Type B pancreatic cell (in vitro differentiated cells): Measurements from ENCODE around the gene TBL3. TPM values are rescaled to one million over a fixed set of nuclear protein-coding genes. Genes with fewer than 3 reads are reported as not detected.

Experiments used
- DNase-seq: peaks from one replicate; pipeline ENCODE4 v3.0.0; 2021; ENCODE audit warnings: mixed read lengths; ENCODE audit not compliant: unreplicated experiment; ENCODE audit errors: extremely low spot score
- H3K27ac Mint-ChIP-seq: 2 replicates; pipeline ENCODE4 v1.8.0; 2021; ENCODE audit warnings: mild to moderate bottlenecking, mixed read lengths
- H3K27me3 Mint-ChIP-seq: 2 replicates; pipeline ENCODE4 v1.8.0; 2021; ENCODE audit warnings: mixed read lengths
- H3K36me3 Mint-ChIP-seq: 2 replicates; pipeline ENCODE4 v1.8.0; 2021; ENCODE audit warnings: mixed read lengths
- H3K4me1 Mint-ChIP-seq: one replicate; pipeline ENCODE4 v1.8.0; 2021; ENCODE audit warnings: mixed read lengths; ENCODE audit not compliant: unreplicated experiment
- H3K4me3 Mint-ChIP-seq: 2 replicates; pipeline ENCODE4 v1.8.0; 2021; ENCODE audit warnings: mild to moderate bottlenecking, mixed read lengths
- H3K9me3 Mint-ChIP-seq: 2 replicates; pipeline ENCODE4 v1.8.0; 2021; ENCODE audit warnings: mixed read lengths
- CTCF ChIP-seq: fragments of 200-600 bp; sonication (generic); conservative IDR thresholded peaks from 2 replicates; pipeline ENCODE4 v1.5.0; 2021; ENCODE audit warnings: antibody characterized with exemption, mild to moderate bottlenecking
- total RNA-seq: library from RNA; stranded (reverse); gene quantifications from 2 replicates; pipeline ENCODE4 v1.2.1, GENCODE V29; 2021; ENCODE audit warnings: low replicate concordance

TBL3 gene
- total RNA-seq, 1 donor from 2014 or later = 37.0 TPM

GRCh38 chr16:2022723-2023091 lies 50.9 kb downstream of the TBL3 start:
- TF ChIP-seq CTCF = no peak
- Mint-ChIP-seq H3K4me1 (peaks cover 19% of the 10 kb centered on the region), H3K9me3 (no peaks in the 10 kb centered on the region), H3K27me3 (peaks cover 48% of the 10 kb centered on the region), H3K27ac (peak overlapping the region; percentile 81), H3K4me3 (peak overlapping the region; percentile 80), H3K36me3 (no peaks in the 10 kb centered on the region)
- no peak for DNase-seq

- peak overlapping the region; percentile 81 for H3K27ac Mint-ChIP-seq
- DNase-seq = peak; percentile 98
- H3K9me3 Mint-ChIP-seq = no peaks in the 10 kb centered on the region
- peaks cover 19% of the 10 kb centered on the region for H3K4me1 Mint-ChIP-seq
- peaks cover 45% of the 10 kb centered on the region for H3K27me3 Mint-ChIP-seq
- H3K4me3 Mint-ChIP-seq = peak overlapping the region; percentile 86
- peak; percentile 98 for TF ChIP-seq CTCF
- no peaks in the 10 kb centered on the region for H3K36me3 Mint-ChIP-seq
Observed at GRCh38 chr16:2023092-2024031, 51.5 kb downstream of the TBL3 start.

- peaks cover 19% of the 10 kb centered on the region for H3K4me1 Mint-ChIP-seq
- no peak for DNase-seq
- peaks cover 43% of the 10 kb centered on the region for H3K27me3 Mint-ChIP-seq
- TF ChIP-seq CTCF = no peak
- H3K9me3 Mint-ChIP-seq = no peaks in the 10 kb centered on the region
- no peaks in the 10 kb centered on the region for H3K36me3 Mint-ChIP-seq
- no peak overlapping the region for H3K27ac Mint-ChIP-seq
- H3K4me3 Mint-ChIP-seq = peak overlapping the region; percentile 53
Observed at GRCh38 chr16:2024032-2024420, 52.2 kb downstream of the TBL3 start.

GRCh38 chr16:2025251-2025650 lies 53.4 kb downstream of the TBL3 start:
- Mint-ChIP-seq H3K36me3 (no peaks in the 10 kb centered on the region), H3K27ac (no peak overlapping the region), H3K4me3 (peak overlapping the region; percentile 80), H3K9me3 (no peaks in the 10 kb centered on the region), H3K4me1 (peaks cover 19% of the 10 kb centered on the region), H3K27me3 (peaks cover 39% of the 10 kb centered on the region)
- no peak for TF ChIP-seq CTCF
- DNase-seq = no peak

DNA sequence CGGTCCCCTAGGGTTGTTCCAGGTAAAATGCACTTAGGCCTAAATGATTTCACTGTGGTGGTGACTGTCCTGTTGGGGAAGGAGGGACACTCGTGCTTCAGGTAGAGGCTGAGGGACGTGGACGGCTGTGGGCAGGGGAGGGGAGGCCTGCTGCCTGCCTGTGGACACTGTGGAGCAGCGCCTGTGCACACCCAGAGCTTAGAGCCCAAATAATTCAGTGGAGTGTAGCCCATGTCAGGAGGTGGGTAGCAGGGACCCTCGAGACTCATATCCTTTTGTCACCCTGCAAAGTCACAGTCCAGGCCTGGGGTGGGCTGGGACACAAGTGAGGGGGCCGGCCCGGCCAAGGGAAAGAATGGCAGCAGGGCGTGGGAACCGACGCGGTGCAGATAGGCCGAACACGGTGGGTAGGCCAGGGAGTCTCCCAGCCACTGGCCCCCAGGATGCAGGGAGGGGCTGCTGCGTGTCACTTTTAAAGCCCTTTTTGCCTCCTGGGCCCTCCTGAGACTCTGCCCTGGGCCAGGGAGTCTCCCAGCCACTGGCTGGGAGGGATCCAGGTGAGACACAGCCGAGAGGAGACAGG lies 54.1 kb downstream of the TBL3 start:
- peaks cover 32% of the 10 kb centered on the region for H3K27me3 Mint-ChIP-seq
- no peak for TF ChIP-seq CTCF
- H3K4me1 Mint-ChIP-seq = peaks cover 19% of the 10 kb centered on the region
- no peak for DNase-seq
- H3K36me3 Mint-ChIP-seq = no peaks in the 10 kb centered on the region
- H3K27ac Mint-ChIP-seq = peak overlapping the region; percentile 31
- H3K9me3 Mint-ChIP-seq = no peaks in the 10 kb centered on the region
- peak overlapping the region; percentile 80 for H3K4me3 Mint-ChIP-seq
